Loucy (cell line): ENCODE results near the gene LCE2B.

ENCODE experiments used
- CTCF ChIP-seq: fragments of 200-600 bp; sonication (generic); conservative IDR thresholded peaks from 2 replicates; pipeline ENCODE4 v1.5.1; 2014; ENCODE audit warnings: mild to moderate bottlenecking, antibody characterized with exemption, low read length
- EZH2phosphoT487 ChIP-seq: fragments of 200-600 bp; IDR thresholded peaks from 2 replicates; pipeline ENCODE4 v1.6.1; 2018; ENCODE audit warnings: antibody characterized with exemption, mild to moderate bottlenecking, moderate library complexity, borderline replicate concordance

GRCh38 chr1:152673016-152673415 is 12.9 kb upstream of the LCE2B start:
- no peak for TF ChIP-seq CTCF
- no peak for TF ChIP-seq EZH2phosphoT487
